Vagina (tissue), 2 donors: ENCODE data around the gene OR5M11.

ENCODE experiments used
- CTCF ChIP-seq, 3 experiments: fragments of 450-650 bp in 2 of 3; fragments of 200-600 bp in 1 of 3; sonication (generic) in 1 of 3; IDR thresholded peaks; one replicate each; pipeline ENCODE4 v1.5.1; 2017 to 2019; ENCODE audit warnings: antibody characterized with exemption in 3 of 3, mild to moderate bottlenecking in 2 of 3, moderate library complexity in 2 of 3
- POLR2A ChIP-seq, 2 donors: fragments of 450-650 bp; IDR thresholded peaks; one replicate each; pipeline ENCODE4 v1.6.1; 2017; ENCODE audit warnings: antibody characterized with exemption in 2 of 2, mild to moderate bottlenecking in 2 of 2, moderate library complexity in 2 of 2

GRCh38 chr11:56543739-56544138 is 682 bp upstream of the OR5M11 start:
- TF ChIP-seq CTCF (IDR thresholded peaks at IDR 0.05), result no peak
- no peak for TF ChIP-seq POLR2A (IDR thresholded peaks at IDR 0.05)
